Endothelial cell of umbilical vein (primary cell): Measurements from ENCODE around the gene PSG7.
"Not testable (repeated sequence)": the region's sequence is repeated elsewhere in the genome, so short reads cannot be mapped to it uniquely, and the experiment has no call there.

ENCODE experiments used
- CTCF ChIP-seq, 2 donors: IDR thresholded peaks; 1 replicate in 1 of 2; 2 replicates in 1 of 2; pipeline ENCODE4 v1.5.1; 2011; ENCODE audit warnings: low read length in 2 of 2, mild to moderate bottlenecking in 2 of 2, moderate library complexity in 2 of 2, control low read depth in 1 of 2, inconsistent platforms in 1 of 2, low read depth in 1 of 2; ENCODE audit not compliant: insufficient read depth in 1 of 2; ENCODE audit errors: extremely low read depth in 1 of 2
- POLR2A ChIP-seq: IDR thresholded peaks from 2 replicates; pipeline ENCODE4 v1.6.1; 2012; ENCODE audit warnings: low read depth, mild to moderate bottlenecking, control low read depth, low read length

- TF ChIP-seq CTCF (IDR thresholded peaks at IDR 0.05; ENCODE audit: extremely low read depth in 1 of 2, insufficient read depth in 1 of 2, low read depth in 1 of 2, low read length in 2 of 2); POLR2A: not testable (repeated sequence)
These were observed 18.5 kb downstream of the PSG7 start for GRCh38 chr19:42918377-42919069.
